Measurements from ENCODE around the gene NFU1. TPM values are rescaled to one million over a fixed set of nuclear protein-coding genes. Genes with fewer than 3 reads are reported as not detected.

Gene NFU1
- total and polyA plus RNA-seq, 2 experiments from 2014 or later: 82.6 to 131 TPM

DNA sequence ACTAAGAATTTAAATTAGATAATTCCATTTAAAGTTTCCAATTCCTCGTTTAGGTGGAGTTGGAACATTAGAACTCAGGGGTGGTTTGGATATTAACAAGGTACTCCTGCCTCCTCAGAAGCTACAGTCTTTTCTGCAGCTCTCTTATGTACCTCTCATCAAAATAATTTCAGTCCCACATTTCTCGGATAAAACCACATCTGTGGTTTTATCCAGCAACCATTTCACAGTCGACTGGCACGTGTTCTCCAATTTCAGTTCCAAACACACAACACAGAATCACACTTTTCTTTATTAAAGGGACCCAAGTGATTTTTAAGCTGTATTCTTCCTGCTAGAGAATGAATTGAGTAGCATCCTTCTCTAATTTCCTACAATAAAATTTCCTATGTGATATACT is 22.7 kb upstream of the NFU1 start:
- no peaks in the 10 kb centered on the region for H3K36me3 ChIP-seq
- H3K9me3 ChIP-seq (ENCODE audit: low read depth): no peaks in the 10 kb centered on the region
- no peak overlapping the region for H3K4me3 ChIP-seq
- H3K27ac ChIP-seq: no peak overlapping the region
- H3K27me3 ChIP-seq: no peaks in the 10 kb centered on the region
- no peak for DNase-seq (ENCODE audit: low read depth in 1 of 2, low spot score in 1 of 2)
- no peaks in the 10 kb centered on the region for H3K4me1 ChIP-seq (ENCODE audit: low read depth)
- TF ChIP-seq, protein P1, sequence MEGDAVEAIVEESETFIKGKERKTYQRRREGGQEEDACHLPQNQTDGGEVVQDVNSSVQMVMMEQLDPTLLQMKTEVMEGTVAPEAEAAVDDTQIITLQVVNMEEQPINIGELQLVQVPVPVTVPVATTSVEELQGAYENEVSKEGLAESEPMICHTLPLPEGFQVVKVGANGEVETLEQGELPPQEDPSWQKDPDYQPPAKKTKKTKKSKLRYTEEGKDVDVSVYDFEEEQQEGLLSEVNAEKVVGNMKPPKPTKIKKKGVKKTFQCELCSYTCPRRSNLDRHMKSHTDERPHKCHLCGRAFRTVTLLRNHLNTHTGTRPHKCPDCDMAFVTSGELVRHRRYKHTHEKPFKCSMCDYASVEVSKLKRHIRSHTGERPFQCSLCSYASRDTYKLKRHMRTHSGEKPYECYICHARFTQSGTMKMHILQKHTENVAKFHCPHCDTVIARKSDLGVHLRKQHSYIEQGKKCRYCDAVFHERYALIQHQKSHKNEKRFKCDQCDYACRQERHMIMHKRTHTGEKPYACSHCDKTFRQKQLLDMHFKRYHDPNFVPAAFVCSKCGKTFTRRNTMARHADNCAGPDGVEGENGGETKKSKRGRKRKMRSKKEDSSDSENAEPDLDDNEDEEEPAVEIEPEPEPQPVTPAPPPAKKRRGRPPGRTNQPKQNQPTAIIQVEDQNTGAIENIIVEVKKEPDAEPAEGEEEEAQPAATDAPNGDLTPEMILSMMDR (IDR thresholded peaks at IDR 0.05; ENCODE audit: low read depth, low read length): no peak

DNA sequence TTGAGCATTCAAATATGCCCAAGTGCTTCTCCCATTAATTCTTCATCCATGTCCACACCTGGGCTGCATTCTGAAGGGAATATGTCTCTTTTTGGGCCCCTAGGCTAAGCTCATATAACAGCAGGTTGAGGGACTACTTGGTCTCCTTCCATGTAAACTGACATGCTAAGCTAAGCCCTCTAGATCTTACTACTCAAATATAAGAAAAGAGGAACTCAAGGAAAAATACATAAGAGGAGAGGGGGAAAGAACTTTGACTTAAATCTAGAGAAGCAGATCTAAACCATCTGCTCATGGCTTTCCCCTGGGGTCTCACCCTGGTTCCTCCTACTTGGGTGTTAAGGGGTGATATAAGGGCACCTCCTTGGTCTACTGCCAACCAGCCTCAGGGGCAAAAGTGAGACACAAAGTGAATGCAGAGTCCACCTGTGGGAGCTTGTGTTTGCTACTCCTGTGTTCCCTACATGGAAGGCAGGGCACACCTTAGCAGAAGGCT is 19.8 kb upstream of the NFU1 start:
- Histone ChIP-seq H3K4me3 (no peak overlapping the region), H3K27ac (no peak overlapping the region), H3K9me3 (ENCODE audit: low read depth) (no peaks in the 10 kb centered on the region), H3K4me1 (ENCODE audit: low read depth) (no peaks in the 10 kb centered on the region), H3K27me3 (no peaks in the 10 kb centered on the region), H3K36me3 (no peaks in the 10 kb centered on the region)
- TF ChIP-seq, protein P1 (IDR thresholded peaks at IDR 0.05; ENCODE audit: low read depth, low read length): no peak
- DNase-seq (ENCODE audit: low read depth in 1 of 2, low spot score in 1 of 2): no peak

DNA sequence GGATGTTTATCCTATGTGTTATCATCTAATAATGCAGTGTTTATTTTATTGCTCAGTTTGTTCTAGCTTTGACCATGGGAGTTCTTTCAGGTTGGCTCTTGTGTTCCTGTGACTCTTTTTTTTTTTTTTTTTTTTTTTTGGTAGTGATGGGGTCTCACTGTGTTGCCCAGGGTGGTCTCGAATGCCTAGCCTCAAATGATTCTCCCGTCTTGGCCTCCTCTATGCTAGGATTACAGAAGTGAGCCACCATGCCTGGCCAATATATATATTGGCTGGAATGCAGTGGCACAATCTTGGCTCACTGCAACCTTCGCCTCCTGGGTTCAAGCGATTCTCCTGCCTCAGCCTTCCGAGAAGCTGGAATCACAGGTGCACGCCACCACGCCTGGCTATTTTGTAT is 18.9 kb upstream of the NFU1 start:
- H3K27me3 ChIP-seq: no peaks in the 10 kb centered on the region
- no peaks in the 10 kb centered on the region for H3K4me1 ChIP-seq (ENCODE audit: low read depth)
- H3K27ac ChIP-seq: no peak overlapping the region
- no peaks in the 10 kb centered on the region for H3K36me3 ChIP-seq
- no peaks in the 10 kb centered on the region for H3K9me3 ChIP-seq (ENCODE audit: low read depth)
- H3K4me3 ChIP-seq: no peak overlapping the region
- no peak for DNase-seq (ENCODE audit: low read depth in 1 of 2, low spot score in 1 of 2)
- TF ChIP-seq, protein P1 (IDR thresholded peaks at IDR 0.05; ENCODE audit: low read depth, low read length): no peak

DNA sequence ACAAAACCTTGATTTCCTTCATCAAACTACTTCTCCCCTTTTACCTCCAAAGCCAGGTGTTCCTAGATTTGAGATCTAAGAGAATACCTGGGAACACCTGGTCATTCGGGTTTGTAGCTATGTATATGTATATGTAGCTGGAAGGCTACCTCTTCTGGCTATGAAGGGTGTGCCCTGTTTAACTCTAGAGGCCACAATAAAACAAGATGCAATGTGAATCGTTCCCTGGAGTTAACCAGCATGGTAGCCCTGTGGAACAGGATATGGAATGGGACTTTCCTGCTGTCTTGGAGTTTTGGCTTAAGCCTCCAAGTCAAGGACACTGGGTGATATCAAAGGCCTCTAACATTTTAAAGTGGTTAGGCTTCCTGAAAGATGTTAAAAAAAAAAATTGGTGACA is 17.7 kb upstream of the NFU1 start:
- Histone ChIP-seq H3K27ac (no peak overlapping the region), H3K27me3 (no peaks in the 10 kb centered on the region), H3K4me3 (no peak overlapping the region), H3K36me3 (no peaks in the 10 kb centered on the region), H3K4me1 (ENCODE audit: low read depth) (no peaks in the 10 kb centered on the region), H3K9me3 (ENCODE audit: low read depth) (no peaks in the 10 kb centered on the region)
- TF ChIP-seq, protein P1 (IDR thresholded peaks at IDR 0.05; ENCODE audit: low read depth, low read length): no peak
- DNase-seq (ENCODE audit: low read depth in 1 of 2, low spot score in 1 of 2): no peak

DNA sequence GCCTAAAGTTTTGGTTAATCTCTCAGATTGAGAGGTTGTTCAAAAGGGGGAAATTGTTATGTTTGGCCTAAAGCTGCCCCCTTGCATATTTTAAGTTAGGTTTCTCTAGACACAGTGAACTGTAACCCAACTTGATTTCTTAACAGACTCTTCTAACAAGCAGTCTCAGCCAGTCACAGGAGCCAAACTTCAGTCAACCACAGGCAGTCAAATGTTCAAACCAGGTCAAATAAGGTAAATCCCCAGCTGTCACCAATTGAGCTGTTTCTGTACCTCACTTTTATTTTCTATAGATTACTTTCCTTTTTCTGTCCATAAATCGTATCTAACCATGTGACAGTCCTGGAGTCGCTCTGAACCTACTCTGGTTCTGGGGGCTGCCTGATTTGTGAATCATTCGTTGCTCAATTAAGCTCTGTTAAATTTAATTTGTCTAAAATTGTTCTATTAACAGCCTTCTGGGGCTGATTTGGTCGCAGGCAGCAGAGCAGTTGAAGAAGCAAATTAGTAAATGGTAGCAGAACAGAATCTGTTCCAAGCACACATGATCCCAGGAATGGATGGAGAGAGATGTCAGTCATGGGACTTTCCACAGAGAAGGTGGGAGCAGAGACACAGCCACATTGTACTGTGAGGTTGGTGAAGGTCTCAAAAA is 16.4 kb upstream of the NFU1 start:
- no peaks in the 10 kb centered on the region for H3K36me3 ChIP-seq
- TF ChIP-seq, protein P1 (IDR thresholded peaks at IDR 0.05; ENCODE audit: low read depth, low read length): no peak
- H3K9me3 ChIP-seq (ENCODE audit: low read depth): no peaks in the 10 kb centered on the region
- H3K27ac ChIP-seq: no peak overlapping the region
- no peak overlapping the region for H3K4me3 ChIP-seq
- H3K27me3 ChIP-seq: no peaks in the 10 kb centered on the region
- H3K4me1 ChIP-seq (ENCODE audit: low read depth): no peaks in the 10 kb centered on the region
- no peak for DNase-seq (ENCODE audit: low read depth in 1 of 2, low spot score in 1 of 2)
